PC-3 (cell line): ENCODE data around the gene MAP2. TPM values are rescaled to one million over a fixed set of nuclear protein-coding genes. Genes with fewer than 3 reads are reported as not detected.

ENCODE experiments used
- ATAC-seq: fragments of 200-7000 bp; cut with Tn5 transposase; 2 replicates; pipeline ENCODE4 v1.9.1; 2020; ENCODE audit warnings: mild to moderate bottlenecking, moderate library complexity
- BruUV-seq: library from RNA; stranded (reverse); fragments of 400-500 nt; replicated peaks from 2 replicates; lab custom pipeline; 2021; lab: Mats Ljungman, UMichigan
- CTCF ChIA-PET: fragments of 300-600 bp; sonication (Branson Sonifier 250); formaldehyde crosslinking; loops from one replicate; lab custom pipeline; 2022; ENCODE audit warnings: antibody characterized with exemption; lab: Charles Lee
- POLR2A ChIA-PET: fragments of 300-600 bp; sonication (Branson Sonifier 250); formaldehyde crosslinking; loops from one replicate; lab custom pipeline; 2022; ENCODE audit warnings: antibody characterized with exemption; ENCODE audit not compliant: unreplicated experiment; lab: Charles Lee
- DNase-seq: peaks from one replicate; pipeline ENCODE4 v3.0.0-alpha.2; 2015
- H2AFZ ChIP-seq: fragments of 300-600 bp; sonication (generic); 2 replicates; pipeline ENCODE4 v1.6.0; 2016; ENCODE audit warnings: antibody characterized with exemption, low read length
- H3F3A ChIP-seq: fragments of 300-600 bp; sonication (generic); one replicate; pipeline ENCODE4 v1.6.0; 2017; ENCODE audit warnings: antibody characterized with exemption, low read length, control low read depth, mild to moderate bottlenecking; ENCODE audit not compliant: unreplicated experiment
- H3K27ac ChIP-seq: fragments of 300-600 bp; sonication (generic); 2 replicates; pipeline ENCODE4 v1.5.1; 2016; ENCODE audit warnings: mild to moderate bottlenecking, low read length
- H3K27me3 ChIP-seq: fragments of 300-600 bp; sonication (generic); 2 replicates; pipeline ENCODE4 v1.6.1; 2016; ENCODE audit warnings: low read length, mixed read lengths
- H3K36me3 ChIP-seq: fragments of 300-600 bp; sonication (generic); 2 replicates; pipeline ENCODE4 v1.6.1; 2016; ENCODE audit warnings: low read depth, mixed run types, low read length, mixed read lengths
- H3K4me1 ChIP-seq: fragments of 300-600 bp; sonication (generic); 2 replicates; pipeline ENCODE4 v1.5.1; 2016; ENCODE audit warnings: low read length; ENCODE audit not compliant: insufficient read depth
- H3K4me2 ChIP-seq: fragments of 300-600 bp; sonication (generic); 2 replicates; pipeline ENCODE4 v1.6.0; 2016; ENCODE audit warnings: low read length
- H3K4me3 ChIP-seq: fragments of 300-600 bp; sonication (generic); 2 replicates; pipeline ENCODE4 v1.5.1; 2016; ENCODE audit warnings: mild to moderate bottlenecking, low read length, mixed read lengths
- H3K79me2 ChIP-seq: fragments of 300-600 bp; sonication (generic); 2 replicates; pipeline ENCODE4 v1.6.1; 2017; ENCODE audit warnings: low read length, mixed read lengths
- H3K9ac ChIP-seq: fragments of 300-600 bp; sonication (generic); 2 replicates; pipeline ENCODE4 v1.6.0; 2016; ENCODE audit warnings: mild to moderate bottlenecking, low read length
- H3K9me2 ChIP-seq: fragments of 300-600 bp; sonication (generic); replicated peaks from 2 replicates; pipeline ENCODE4 v1.6.1; 2016; ENCODE audit warnings: mixed run types, low read length, mixed read lengths
- H3K9me3 ChIP-seq: fragments of 300-600 bp; sonication (generic); 2 replicates; pipeline ENCODE4 v1.6.1; 2016; ENCODE audit warnings: low read length, mixed read lengths
- H4K20me1 ChIP-seq: fragments of 300-600 bp; sonication (generic); 2 replicates; pipeline ENCODE4 v1.6.1; 2016; ENCODE audit warnings: low read length, mixed read lengths
- EZH2 ChIP-seq: fragments of 300-600 bp; sonication (generic); IDR thresholded peaks from one replicate; pipeline ENCODE4 v1.6.1; 2017; ENCODE audit warnings: antibody characterized with exemption, mild to moderate bottlenecking, low read length; ENCODE audit not compliant: unreplicated experiment
- EZH2phosphoT487 ChIP-seq: fragments of 300-600 bp; sonication (generic); IDR thresholded peaks from 2 replicates; pipeline ENCODE4 v1.6.1; 2018; ENCODE audit warnings: mild to moderate bottlenecking, antibody characterized with exemption, low read length, borderline replicate concordance
- intact Hi-C: fragments of 100-400 bp; cut with micrococcal nuclease; formaldehyde crosslinking; loops from 2 replicates; pipeline ENCODE4 v1.9.0; 2023
- total RNA-seq: library from RNA; depleted of rRNA; stranded (reverse); fragments of >200 nt; gene quantifications from 2 replicates; pipeline ENCODE4 v1.2.3, GENCODE V29; 2014
- TF ChIP-seq, protein P1 (sequence below): fragments of 300-600 bp; sonication (generic); conservative IDR thresholded peaks from 2 replicates; pipeline ENCODE4 v1.5.1; 2017; ENCODE audit warnings: antibody characterized with exemption, low read depth, mild to moderate bottlenecking, low read length

MAP2 gene
- total RNA-seq, 1 experiment from 2014 or later: 2.1 TPM

GRCh38 chr2:209600341-209601171 lies 176.7 kb downstream of the MAP2 start:
- no TSS peak for BruUV-seq
- no peaks in the 10 kb centered on the region for H3K9me2 ChIP-seq
- intact Hi-C loops: no loop called here
- no peaks in the 10 kb centered on the region for H3K4me1 ChIP-seq
- TF ChIP-seq EZH2: no peak
- no peak for TF ChIP-seq EZH2phosphoT487
- TF ChIP-seq, protein P1, sequence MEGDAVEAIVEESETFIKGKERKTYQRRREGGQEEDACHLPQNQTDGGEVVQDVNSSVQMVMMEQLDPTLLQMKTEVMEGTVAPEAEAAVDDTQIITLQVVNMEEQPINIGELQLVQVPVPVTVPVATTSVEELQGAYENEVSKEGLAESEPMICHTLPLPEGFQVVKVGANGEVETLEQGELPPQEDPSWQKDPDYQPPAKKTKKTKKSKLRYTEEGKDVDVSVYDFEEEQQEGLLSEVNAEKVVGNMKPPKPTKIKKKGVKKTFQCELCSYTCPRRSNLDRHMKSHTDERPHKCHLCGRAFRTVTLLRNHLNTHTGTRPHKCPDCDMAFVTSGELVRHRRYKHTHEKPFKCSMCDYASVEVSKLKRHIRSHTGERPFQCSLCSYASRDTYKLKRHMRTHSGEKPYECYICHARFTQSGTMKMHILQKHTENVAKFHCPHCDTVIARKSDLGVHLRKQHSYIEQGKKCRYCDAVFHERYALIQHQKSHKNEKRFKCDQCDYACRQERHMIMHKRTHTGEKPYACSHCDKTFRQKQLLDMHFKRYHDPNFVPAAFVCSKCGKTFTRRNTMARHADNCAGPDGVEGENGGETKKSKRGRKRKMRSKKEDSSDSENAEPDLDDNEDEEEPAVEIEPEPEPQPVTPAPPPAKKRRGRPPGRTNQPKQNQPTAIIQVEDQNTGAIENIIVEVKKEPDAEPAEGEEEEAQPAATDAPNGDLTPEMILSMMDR: no peak
- POLR2A ChIA-PET: no interaction called here
- H3K27me3 ChIP-seq: peaks cover 19% of the 10 kb centered on the region; the same call in 1 of the 2 replicates
- no peaks in the 10 kb centered on the region for H3K79me2 ChIP-seq
- no peaks in the 10 kb centered on the region for H3K36me3 ChIP-seq
- H3K9ac ChIP-seq: no peak overlapping the region
- H3K27ac ChIP-seq: no peak overlapping the region
- H4K20me1 ChIP-seq: no peaks in the 10 kb centered on the region
- no peak overlapping the region for H3K4me3 ChIP-seq
- no peak for DNase-seq
- no peak for ATAC-seq
- no peak overlapping the region for H2AFZ ChIP-seq
- CTCF ChIA-PET: no interaction called here
- no peaks in the 10 kb centered on the region for H3K9me3 ChIP-seq
- no peak overlapping the region for H3K4me2 ChIP-seq
- H3F3A ChIP-seq: no peaks in the 10 kb centered on the region

- no peak overlapping the region for H3K27ac ChIP-seq
- CTCF ChIA-PET: no interaction called here
Observed at GRCh38 chr2:209601497-209601896, 177.7 kb downstream of the MAP2 start.

More at GRCh38 chr2:209601497-209601896, 177.7 kb downstream of the MAP2 start:
- POLR2A ChIA-PET: no interaction called here
- H3K9ac ChIP-seq: no peak overlapping the region
- DNase-seq: no peak
- no peak overlapping the region for H3K4me2 ChIP-seq
- H3K4me1 ChIP-seq: no peaks in the 10 kb centered on the region
- H3K79me2 ChIP-seq: no peaks in the 10 kb centered on the region
- no peaks in the 10 kb centered on the region for H3K36me3 ChIP-seq
- H3K9me3 ChIP-seq: no peaks in the 10 kb centered on the region
- no peak overlapping the region for H2AFZ ChIP-seq
- H3F3A ChIP-seq: no peaks in the 10 kb centered on the region
- H3K27me3 ChIP-seq: peaks cover 19% of the 10 kb centered on the region; the same call in 1 of the 2 replicates
- H3K9me2 ChIP-seq: no peaks in the 10 kb centered on the region
- no peak overlapping the region for H3K4me3 ChIP-seq
- TF ChIP-seq, protein P1: no peak
- no peak for TF ChIP-seq EZH2
- no peak for TF ChIP-seq EZH2phosphoT487
- intact Hi-C loops: no loop called here
- no peaks in the 10 kb centered on the region for H4K20me1 ChIP-seq
- no TSS peak for BruUV-seq
- ATAC-seq: no peak
